ENCODE results near the gene ADGRD1. TPM values are rescaled to one million over a fixed set of nuclear protein-coding genes. Genes with fewer than 3 reads are reported as not detected.
A peak's percentile ranks its signal among the peaks of the same experiment; 100 is the strongest.

The ADGRD1 gene
- polyA plus RNA-seq, 3 donors = 4.7 to 17.9 (median 4.9) TPM

DNA sequence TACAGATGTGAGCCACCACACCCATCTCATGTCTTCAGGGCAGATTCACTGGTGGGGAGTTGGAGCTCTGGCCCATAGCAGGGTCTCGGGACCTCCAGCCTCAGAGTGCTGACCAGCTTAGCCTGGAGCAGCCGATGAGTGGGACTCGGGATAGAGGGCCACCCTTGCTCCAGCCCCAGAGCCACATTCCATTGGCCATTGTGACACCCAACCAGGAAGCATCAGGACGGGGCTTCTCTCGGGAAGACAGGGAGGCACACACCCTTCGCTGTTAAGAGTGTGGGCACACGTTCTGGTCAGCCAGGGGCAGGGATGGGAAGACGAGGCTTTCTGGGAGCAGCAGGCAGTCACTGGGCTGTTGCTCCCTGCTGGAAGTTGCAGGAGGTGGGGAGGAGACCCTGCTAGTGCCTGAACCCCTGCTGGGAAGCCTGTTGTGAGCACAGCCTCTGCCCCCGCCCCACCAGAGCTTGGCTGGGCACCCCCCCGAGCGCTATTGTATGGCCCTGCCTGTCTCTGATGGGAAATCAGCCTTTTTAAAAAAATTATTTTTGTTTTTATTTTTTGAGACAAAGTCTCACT is 1.6 kb downstream of the ADGRD1 start:
- Histone ChIP-seq H3K4me1 (ENCODE audit: control insufficient read depth in 1 of 2, insufficient read depth in 2 of 2, low read length in 2 of 2) (peaks cover 36 to 42% of the 10 kb centered on the region in 2 donors), H3K9me3 (replicated peaks in 1 of 2; ENCODE audit: control insufficient read depth in 1 of 2, insufficient read depth in 1 of 2, low read length in 2 of 2) (no peaks in the 10 kb centered on the region), H3K4me3 (replicated peaks in 1 of 3; ENCODE audit: low read depth in 2 of 3, low read length in 3 of 3) (peak overlapping the region in 1 of 3 experiments; percentile 81), H3K36me3 (replicated peaks in 1 of 2; ENCODE audit: control insufficient read depth in 1 of 2, insufficient read depth in 2 of 2, low read length in 2 of 2) (no peaks in the 10 kb centered on the region), H3K4me2 (replicated peaks; ENCODE audit: extremely low read depth, low read length, poor library complexity, severe bottlenecking) (peak overlapping the region; percentile 92), H3K27ac (ENCODE audit: low read depth in 1 of 2, low read length in 2 of 2) (peak overlapping the region in 1 of 2 donors; percentile 23), H2AFZ (ENCODE audit: insufficient read depth, low read depth, low read length, poor library complexity, severe bottlenecking) (no peak overlapping the region), H3K9ac (ENCODE audit: insufficient read depth, low read length, poor library complexity, severe bottlenecking) (peak overlapping the region; percentile 59), H3K79me2 (ENCODE audit: insufficient read depth, low read length) (peaks cover 5% of the 10 kb centered on the region), H4K20me1 (ENCODE audit: insufficient read depth, low read length) (no peaks in the 10 kb centered on the region), H3K27me3 (ENCODE audit: control insufficient read depth in 2 of 2, insufficient read depth in 2 of 2, low read length in 2 of 2) (no peaks in the 10 kb centered on the region)
- Mint-ChIP-seq H3K4me3 (peak overlapping the region; percentile 87 to 94), H3K36me3 (peaks cover 6 to 9% of the 10 kb centered on the region in 2 donors), H3K27ac (no peak overlapping the region), H3K9me3 (peaks cover 0 to 3% (median 0%) of the 10 kb centered on the region in 7 donors), H3K27me3 (ENCODE audit: low read depth in 3 of 3) (peaks cover 0 to 12% (median 4%) of the 10 kb centered on the region in 3 donors), H3K4me1 (peaks cover 43% of the 10 kb centered on the region)
- WGBS (ENCODE audit: insufficient coverage) = 78% methylated on average over 8 of the region's 11 CpGs
- DNase-seq = no peak
- TF ChIP-seq CTCF (IDR thresholded peaks at IDR 0.05) = no peak
- intact Hi-C loops (cut with micrococcal nuclease) = no loop called here

GRCh38 chr12:130956009-130956408 is 2.3 kb downstream of the ADGRD1 start:
- no peak for TF ChIP-seq CTCF (IDR thresholded peaks at IDR 0.05)
- Mint-ChIP-seq H3K27me3 (ENCODE audit: low read depth in 3 of 3) (peaks cover 0 to 10% (median 2%) of the 10 kb centered on the region in 3 donors), H3K36me3 (peaks cover 12 to 15% of the 10 kb centered on the region in 2 donors)

More at GRCh38 chr12:130956009-130956408, 2.3 kb downstream of the ADGRD1 start:
- H3K4me1 Mint-ChIP-seq = peaks cover 43% of the 10 kb centered on the region
- H3K27ac Mint-ChIP-seq = peak overlapping the region in 1 of 7 donors; percentile 19
- no peaks in the 10 kb centered on the region for H4K20me1 ChIP-seq (ENCODE audit: insufficient read depth, low read length)
- no peak for DNase-seq
- 96% methylated on average over 11 of the region's 11 CpGs for WGBS (ENCODE audit: insufficient coverage)
- peak overlapping the region in 1 of 2 donors; percentile 49 for H3K4me3 Mint-ChIP-seq
- H3K27me3 ChIP-seq (ENCODE audit: control insufficient read depth in 2 of 2, insufficient read depth in 2 of 2, low read length in 2 of 2) = no peaks in the 10 kb centered on the region
- H3K36me3 ChIP-seq (replicated peaks in 1 of 2; ENCODE audit: control insufficient read depth in 1 of 2, insufficient read depth in 2 of 2, low read length in 2 of 2) = no peaks in the 10 kb centered on the region
- intact Hi-C loops (cut with micrococcal nuclease) = no loop called here
- no peak overlapping the region for H3K9ac ChIP-seq (ENCODE audit: insufficient read depth, low read length, poor library complexity, severe bottlenecking)
- peaks cover 5% of the 10 kb centered on the region for H3K79me2 ChIP-seq (ENCODE audit: insufficient read depth, low read length)
- H3K9me3 Mint-ChIP-seq = peaks cover 0 to 3% (median 0%) of the 10 kb centered on the region in 7 donors
- H3K4me1 ChIP-seq (ENCODE audit: control insufficient read depth in 1 of 2, insufficient read depth in 2 of 2, low read length in 2 of 2) = peaks cover 36 to 42% of the 10 kb centered on the region in 2 donors
- H3K9me3 ChIP-seq (replicated peaks in 1 of 2; ENCODE audit: control insufficient read depth in 1 of 2, insufficient read depth in 1 of 2, low read length in 2 of 2) = no peaks in the 10 kb centered on the region
- H3K27ac ChIP-seq (ENCODE audit: low read depth in 1 of 2, low read length in 2 of 2) = no peak overlapping the region
- no peak overlapping the region for H2AFZ ChIP-seq (ENCODE audit: insufficient read depth, low read depth, low read length, poor library complexity, severe bottlenecking)
- peak overlapping the region in 1 of 3 experiments; percentile 81 for H3K4me3 ChIP-seq (replicated peaks in 1 of 3; ENCODE audit: low read depth in 2 of 3, low read length in 3 of 3)
- peak overlapping the region; percentile 92 for H3K4me2 ChIP-seq (replicated peaks; ENCODE audit: extremely low read depth, low read length, poor library complexity, severe bottlenecking)
